HG03457 (cell line): ENCODE data around the gene ZNF12.
"Not testable (repeated sequence)": the region's sequence is repeated elsewhere in the genome, so short reads cannot be mapped to it uniquely, and the experiment has no call there.

Experiments
- ATAC-seq: cut with Tn5 transposase; IDR thresholded peaks from one replicate; pipeline ENCODE4 v1.9.1; 2021; ENCODE audit warnings: moderate number of reproducible peaks; ENCODE audit not compliant: unreplicated experiment

ZNF12 gene

GRCh38 chr7:6706666-6707407 lies at the start of gene ZNF12:
Gene ZNF12 (minus strand): TSS chr7:6706947. CDS start chr7:6705173, 1,774 bp downstream.
- ATAC-seq: peak; percentile 78

GRCh38 chr7:6753964-6754363 lies 47.2 kb upstream of the ZNF12 start, which contains the start of gene RSPH10B2:
Gene RSPH10B2 (plus strand): TSS chr7:6754103. CDS start chr7:6757678, 3,575 bp downstream.
- not testable (repeated sequence) for ATAC-seq

- not testable (repeated sequence) for ATAC-seq
These were observed 43.4 kb upstream of the ZNF12 start for GRCh38 chr7:6750173-6750572.

GRCh38 chr7:6749335-6749734 lies 42.6 kb upstream of the ZNF12 start:
- not testable (repeated sequence) for ATAC-seq

- not testable (repeated sequence) for ATAC-seq
These were observed 37.8 kb upstream of the ZNF12 start for GRCh38 chr7:6744410-6745100.

GRCh38 chr7:6738415-6738814 lies 31.7 kb upstream of the ZNF12 start:
- not testable (repeated sequence) for ATAC-seq

- no peak for ATAC-seq
These were observed 23.5 kb upstream of the ZNF12 start for GRCh38 chr7:6730343-6730633.

GRCh38 chr7:6729492-6730342 lies 23.0 kb upstream of the ZNF12 start:
- peak; percentile 92 for ATAC-seq

GRCh38 chr7:6728893-6729491 lies 22.2 kb upstream of the ZNF12 start:
- not testable (repeated sequence) for ATAC-seq

- ATAC-seq: no peak
These were observed 20.9 kb upstream of the ZNF12 start for GRCh38 chr7:6727663-6728062.

- not testable (repeated sequence) for ATAC-seq
These were observed 19.6 kb upstream of the ZNF12 start for GRCh38 chr7:6726341-6726740.

GRCh38 chr7:6725003-6725402 lies 18.3 kb upstream of the ZNF12 start:
- ATAC-seq: peak; percentile 45

GRCh38 chr7:6724351-6724750 lies 17.6 kb upstream of the ZNF12 start:
- not testable (repeated sequence) for ATAC-seq

GRCh38 chr7:6718124-6718523 lies 11.4 kb upstream of the ZNF12 start:
- no peak for ATAC-seq

GRCh38 chr7:6715898-6716297 lies 9.2 kb upstream of the ZNF12 start:
- ATAC-seq: not testable (repeated sequence)

GRCh38 chr7:6714360-6714759 lies 7.6 kb upstream of the ZNF12 start:
- no peak for ATAC-seq

GRCh38 chr7:6709808-6710207 lies 3.1 kb upstream of the ZNF12 start:
- ATAC-seq: no peak

GRCh38 chr7:6708304-6708703 lies 1.6 kb upstream of the ZNF12 start:
- no peak for ATAC-seq

GRCh38 chr7:6705959-6706665 lies 635 bp downstream of the ZNF12 start:
- ATAC-seq: peak; percentile 30

GRCh38 chr7:6701860-6702259 lies 4.9 kb downstream of the ZNF12 start:
- no peak for ATAC-seq
